ENCODE measurements around the gene ZNF524.

- TF ChIP-seq CTCF (IDR thresholded peaks at IDR 0.05; ENCODE audit: borderline replicate concordance, extremely low read depth, low read length, poor library complexity, severe bottlenecking) = no peak
- TF ChIP-seq EZH2 (IDR thresholded peaks at IDR 0.05; ENCODE audit: borderline replicate concordance, low read depth, low read length, severe bottlenecking) = no peak
Measured at GRCh38 chr19:55606471-55606787, 6.3 kb downstream of the ZNF524 start.

Measured in DND-41 (cell line).